ENCODE data around the gene MSL3B.

MSL3B gene

DNA sequence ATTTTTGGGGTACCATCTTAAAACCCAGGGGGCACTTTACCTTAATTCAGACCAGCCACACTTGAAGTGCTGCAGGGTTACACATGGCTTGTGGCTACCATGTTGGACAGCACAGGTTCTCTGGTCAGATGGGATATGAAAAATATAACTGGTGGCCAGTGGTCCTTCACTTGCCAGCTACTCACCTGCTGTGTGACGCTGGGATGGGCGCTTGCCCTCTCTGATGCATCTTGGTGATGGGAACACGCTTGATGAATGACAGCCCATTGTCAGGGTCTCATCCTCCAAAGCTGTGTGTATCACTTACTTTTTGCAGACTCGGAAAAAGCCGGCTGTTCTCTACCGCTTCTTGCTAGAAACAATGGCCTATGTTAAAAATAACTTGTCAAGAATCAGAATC lies 36.3 kb downstream of the MSL3B start:
- no peak for DNase-seq

DNA sequence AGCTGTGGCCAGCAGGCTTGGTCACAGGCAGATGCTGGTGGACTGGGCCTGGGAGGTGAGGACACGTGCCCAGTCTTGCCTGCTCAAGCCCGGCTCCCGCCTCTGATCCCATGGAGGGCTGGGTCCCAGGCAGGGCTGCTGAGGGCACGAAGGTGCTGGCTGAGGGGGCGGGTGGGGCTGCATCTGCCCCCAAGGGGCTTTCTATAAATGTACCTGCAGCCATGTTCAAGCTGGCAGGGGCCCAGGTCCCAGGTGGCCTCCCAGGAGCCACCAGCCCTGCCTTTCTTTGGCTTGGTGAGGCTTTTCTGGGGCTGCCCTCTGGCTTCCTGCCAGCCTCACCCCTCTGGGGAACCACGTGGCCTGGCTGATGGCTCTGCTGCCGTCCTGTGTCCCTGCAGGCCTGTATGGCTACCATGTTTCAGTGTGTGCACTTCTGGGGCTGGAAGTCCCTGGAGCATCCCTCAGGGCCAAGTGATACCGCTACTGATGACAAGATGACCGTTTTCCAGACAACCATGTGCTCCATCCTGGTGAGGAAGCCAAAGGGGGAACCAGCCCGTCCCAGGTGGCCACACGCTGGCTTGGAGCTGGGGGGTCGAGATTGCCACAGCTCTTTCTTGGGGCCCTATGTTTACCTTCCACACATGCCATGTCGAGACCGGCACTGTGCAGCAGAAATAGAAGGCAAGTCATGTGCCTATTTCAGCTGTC lies 37.0 kb downstream of the MSL3B start:
- DNase-seq = no peak

DNA sequence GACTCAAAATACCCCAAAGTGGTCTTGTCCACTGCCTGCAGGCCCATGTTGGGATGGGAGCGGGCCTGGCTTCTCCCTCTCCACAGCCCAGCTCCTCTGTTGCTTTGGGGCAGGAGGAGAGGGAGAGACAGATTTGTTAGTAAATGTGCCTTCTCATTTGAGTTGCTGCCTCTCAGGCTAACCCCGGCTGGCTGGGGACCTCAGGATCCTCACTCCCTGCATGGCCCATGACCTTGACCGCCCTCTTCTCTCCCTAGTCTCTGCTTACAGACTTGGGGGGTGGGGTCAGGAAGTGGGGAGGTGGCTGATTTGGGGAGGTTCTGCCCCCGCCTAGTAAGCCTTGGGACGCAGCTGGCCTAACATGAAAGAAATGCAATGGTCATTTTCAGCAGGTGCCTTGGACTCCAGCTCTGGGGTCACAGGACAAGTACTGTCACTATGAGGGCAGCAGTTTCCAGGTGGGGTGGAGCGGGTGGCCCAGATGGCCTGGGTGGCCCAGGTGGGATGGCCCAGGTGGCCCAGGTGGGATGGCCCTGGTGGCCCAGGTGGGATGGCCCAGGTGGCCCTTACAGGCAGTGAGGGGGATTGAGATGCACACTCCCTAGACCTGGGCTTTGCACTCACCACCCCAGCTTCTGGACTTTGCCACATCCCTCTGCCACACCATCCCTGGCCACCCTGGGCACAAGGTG lies 37.9 kb downstream of the MSL3B start:
- no peak for DNase-seq

DNA sequence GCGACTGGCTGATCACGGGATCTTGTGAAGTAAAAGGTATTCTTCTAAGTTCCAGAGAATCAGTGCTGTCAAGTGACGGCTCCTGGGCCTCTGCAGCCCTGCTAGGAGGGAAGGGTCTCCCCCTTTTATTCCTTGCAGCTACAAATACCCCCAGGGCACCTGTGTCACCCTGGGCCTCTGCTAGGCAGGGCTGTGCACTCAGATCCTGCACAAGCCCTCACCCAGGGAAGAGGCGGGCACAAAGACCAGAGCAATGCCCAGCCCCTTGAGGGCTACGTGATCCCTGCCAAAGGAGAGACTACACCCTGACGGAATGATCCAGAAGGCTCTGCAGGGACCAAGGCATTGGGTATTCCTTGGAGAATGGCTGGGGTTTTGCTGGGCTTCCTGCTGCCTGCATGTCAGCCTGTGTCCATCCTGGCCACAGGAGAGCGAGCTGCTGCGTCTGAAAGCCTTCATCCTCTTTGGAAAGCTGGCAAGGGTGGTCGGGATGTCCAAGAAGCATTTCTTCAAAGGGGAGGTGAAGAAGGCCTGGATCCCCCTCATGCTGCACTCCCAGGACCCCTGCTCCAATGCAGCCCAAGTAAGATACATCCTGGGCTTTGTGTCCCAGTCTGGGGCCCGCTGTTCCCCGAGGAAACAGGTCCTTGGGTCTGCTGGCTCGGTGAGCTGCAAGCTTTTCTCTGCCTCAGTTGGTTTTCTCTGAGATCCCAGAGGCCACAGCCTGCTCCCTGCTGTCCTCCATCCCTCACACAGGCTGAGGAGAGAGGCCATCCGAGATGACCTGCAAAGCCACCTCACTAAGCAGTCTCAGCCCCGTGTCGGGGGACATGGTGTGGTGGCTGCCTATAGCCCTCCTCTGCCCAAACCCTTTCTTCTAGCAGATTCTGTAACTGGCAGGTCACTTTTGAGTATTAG lies 38.7 kb downstream of the MSL3B start:
- DNase-seq = no peak

DNA sequence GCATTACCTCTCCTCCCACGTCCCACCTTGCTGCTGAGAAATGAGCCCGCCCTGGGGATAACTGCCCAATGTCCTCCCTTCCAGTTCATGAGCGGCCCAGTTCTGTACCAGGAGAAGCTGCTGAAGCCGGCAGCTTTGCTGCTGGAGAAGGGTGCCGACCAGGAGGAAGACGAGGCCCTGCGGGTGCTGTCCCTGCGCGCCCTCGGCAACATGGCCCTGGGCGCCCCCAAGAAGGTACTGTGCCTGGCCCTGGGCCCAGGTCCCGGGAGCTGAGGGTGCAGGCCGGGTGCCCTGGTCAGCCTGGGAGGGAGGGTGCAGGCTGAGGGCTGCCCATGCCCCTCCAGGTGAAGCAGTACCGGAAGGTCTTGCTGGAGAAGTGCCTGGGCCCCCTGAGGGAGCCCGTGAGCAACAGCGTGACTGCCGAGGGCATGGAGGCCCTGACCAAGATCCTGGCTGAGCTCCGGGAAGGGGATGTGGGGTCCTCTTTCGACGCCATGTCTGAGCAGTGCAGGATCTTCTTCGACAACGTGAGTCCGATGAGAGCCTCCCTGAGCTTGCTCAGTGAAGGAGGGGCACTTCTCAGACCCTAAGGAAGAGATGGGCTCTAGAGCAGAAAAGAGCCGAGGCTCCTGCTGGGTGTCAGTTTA lies 39.5 kb downstream of the MSL3B start:
- DNase-seq = no peak

DNA sequence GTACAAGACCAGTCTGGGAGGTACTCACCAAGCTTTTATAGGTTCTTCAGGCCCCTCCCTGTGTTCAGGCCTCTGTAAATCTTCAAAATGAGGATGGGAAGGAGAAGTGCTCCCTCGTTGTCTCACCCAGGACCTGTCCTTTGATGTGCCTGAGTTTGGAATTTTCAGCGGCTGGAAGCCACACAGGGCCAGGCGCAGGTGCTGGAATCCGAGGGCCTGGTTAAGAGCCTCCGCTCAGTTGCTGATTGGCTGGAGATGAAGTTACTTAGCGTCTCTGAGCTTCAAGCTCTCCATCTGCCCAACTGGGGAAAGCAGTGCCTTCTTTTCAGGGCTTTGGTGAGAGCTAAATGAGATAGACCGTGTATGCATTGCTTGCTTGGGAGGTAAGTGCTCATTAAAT lies 43.8 kb downstream of the MSL3B start:
- no peak for DNase-seq

DNA sequence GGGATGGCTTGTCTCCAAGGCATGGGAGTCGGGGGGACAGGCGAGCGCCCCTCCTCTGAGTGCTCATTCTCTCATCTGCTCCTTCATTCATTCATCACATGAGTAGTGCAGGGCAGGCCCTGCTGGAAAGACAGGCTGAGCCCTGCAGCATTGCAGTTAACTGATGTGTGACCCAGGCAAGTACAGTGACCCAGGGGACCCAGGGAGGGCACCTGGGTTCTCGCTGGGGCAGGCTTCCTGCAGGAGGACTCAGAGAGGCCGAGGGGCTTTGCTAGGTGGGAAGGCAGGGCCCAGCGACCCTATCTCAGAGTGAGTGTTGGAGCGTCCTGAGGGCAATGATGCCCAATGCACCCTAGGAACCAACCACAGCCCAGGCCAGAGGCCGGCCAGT lies 44.5 kb downstream of the MSL3B start:
- DNase-seq = no peak

DNA sequence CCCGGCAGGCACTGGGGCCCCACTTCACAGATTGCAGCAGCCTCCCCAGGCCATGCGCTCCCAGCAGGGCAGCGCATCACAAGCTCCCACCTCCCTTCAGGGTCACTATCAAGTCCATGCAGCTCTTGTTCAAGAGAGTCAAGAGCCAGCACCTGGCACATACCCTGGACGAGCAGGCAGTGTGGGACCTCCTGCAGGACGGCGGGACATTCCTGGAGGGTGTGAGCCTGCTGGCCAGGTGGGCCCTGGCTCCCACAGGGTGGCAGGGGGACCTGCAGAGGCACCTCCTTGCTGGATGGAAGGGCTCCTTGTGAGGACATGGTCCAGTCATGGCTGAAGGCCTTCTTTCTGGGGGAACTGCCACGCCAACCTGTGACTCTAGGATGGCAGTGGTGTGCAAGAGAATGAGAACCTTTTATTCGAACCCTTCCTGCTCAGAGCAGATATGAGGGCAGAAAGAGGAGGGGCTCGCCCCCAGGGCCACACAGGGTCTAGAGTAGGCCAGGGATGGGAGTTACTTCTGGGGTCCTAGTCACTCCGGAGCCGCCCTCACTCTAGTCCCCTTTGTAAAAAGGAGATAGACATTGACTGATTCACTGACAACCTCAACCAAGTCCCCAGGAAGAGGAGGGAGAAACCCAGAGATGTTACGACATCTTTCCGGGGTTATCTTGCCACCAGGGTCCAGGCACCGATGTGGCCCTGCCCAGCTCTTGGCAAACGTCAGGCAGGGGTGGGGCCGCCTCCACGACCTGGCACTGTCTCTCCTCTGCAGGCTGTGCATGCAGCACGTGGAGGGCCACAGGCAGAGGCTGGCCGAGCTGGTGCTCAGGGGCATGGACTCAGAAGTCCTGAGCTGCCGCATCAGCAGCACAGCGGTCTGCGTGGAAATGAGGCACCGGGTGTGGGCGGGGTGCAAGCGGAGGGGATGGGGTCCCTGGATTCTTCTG lies 45.1 kb downstream of the MSL3B start:
- DNase-seq = no peak

DNA sequence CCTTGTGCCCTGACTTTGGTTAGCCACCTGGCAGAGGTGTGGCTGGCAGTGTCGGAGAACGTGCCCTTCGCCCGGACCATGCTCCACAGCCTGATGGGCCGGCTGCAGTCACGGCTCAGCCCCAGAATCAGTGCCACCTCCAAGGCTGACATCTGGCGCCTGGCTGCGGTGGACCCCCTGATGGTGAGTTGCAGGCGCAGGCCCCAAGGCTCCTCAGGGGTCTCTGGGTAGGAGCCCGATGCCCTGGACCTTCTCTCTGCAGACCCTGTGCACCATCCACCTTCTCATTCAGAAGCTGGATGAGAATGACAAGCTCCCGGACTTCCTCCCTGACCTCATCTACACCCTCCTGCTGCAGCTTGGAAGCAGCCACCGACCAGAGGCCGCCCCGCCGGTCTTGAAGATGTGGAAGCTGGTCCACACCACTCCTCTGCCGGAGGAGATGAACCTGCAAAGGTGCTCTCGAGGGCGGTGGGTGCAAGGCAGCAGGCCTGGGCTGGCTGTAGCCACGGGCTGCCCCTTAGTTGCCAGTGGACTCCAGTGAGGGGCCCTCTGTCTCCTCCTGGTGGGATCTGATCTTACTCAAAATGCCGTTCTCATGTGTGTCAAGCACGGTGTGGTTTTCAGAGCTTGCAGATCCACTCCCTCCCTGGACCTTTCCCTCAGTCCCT lies 46.0 kb downstream of the MSL3B start:
- no peak for DNase-seq

DNA sequence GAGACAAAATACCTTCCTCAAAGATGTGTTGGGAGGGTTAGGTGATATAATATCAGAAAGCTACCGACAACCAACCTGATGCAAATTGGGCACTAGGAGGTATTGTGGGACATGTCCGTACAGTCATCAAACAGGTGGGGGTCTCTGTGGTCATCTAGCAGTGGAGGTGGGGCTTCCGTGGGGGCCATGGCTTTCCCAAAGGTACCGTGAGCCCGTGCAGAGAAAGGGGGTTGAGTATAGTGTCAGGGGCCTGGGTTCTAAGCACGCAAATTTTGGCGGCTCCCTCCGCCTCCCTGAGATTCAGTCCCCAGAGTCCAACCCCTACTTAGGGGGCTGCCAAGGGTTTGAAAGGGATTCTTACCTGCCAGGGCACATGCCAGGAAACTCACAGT lies 46.5 kb downstream of the MSL3B start:
- DNase-seq = no peak

DNA sequence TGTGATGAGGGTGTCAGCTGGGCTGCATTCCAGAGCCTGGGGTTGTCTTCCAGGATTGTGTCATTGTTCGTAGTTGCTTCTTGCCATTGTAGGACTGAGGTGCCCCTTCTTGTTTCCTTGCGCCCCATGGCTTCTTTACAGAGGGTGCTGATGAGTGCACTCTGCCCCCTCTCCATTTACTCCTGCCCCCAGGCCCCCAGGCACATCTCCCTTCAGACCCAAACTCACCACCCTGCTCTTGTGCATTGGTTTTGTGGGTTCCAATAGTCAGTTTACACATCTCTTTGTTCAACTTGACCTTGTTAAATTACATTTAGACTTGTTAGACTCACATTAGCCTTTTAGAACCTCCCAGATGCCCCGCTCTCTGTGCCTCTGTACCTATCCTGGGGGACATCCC lies 47.0 kb downstream of the MSL3B start:
- no peak for DNase-seq

DNA sequence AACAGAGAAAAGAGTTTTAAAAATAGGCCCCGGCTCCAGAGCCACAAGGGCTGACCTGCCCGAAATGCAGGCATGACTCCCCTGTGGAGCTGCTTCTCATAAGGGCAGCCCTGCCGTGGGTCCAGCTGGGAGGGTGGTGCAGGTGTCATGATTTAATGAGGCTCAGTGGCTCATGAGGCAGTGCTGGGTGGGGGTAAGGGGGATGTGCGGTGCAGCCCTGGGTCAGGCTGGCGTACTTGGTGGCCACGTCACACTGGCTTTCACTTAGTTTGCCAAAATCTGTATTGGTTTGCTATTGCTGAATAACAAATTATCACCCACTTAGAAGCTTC lies 47.4 kb downstream of the MSL3B start:
- no peak for DNase-seq

DNA sequence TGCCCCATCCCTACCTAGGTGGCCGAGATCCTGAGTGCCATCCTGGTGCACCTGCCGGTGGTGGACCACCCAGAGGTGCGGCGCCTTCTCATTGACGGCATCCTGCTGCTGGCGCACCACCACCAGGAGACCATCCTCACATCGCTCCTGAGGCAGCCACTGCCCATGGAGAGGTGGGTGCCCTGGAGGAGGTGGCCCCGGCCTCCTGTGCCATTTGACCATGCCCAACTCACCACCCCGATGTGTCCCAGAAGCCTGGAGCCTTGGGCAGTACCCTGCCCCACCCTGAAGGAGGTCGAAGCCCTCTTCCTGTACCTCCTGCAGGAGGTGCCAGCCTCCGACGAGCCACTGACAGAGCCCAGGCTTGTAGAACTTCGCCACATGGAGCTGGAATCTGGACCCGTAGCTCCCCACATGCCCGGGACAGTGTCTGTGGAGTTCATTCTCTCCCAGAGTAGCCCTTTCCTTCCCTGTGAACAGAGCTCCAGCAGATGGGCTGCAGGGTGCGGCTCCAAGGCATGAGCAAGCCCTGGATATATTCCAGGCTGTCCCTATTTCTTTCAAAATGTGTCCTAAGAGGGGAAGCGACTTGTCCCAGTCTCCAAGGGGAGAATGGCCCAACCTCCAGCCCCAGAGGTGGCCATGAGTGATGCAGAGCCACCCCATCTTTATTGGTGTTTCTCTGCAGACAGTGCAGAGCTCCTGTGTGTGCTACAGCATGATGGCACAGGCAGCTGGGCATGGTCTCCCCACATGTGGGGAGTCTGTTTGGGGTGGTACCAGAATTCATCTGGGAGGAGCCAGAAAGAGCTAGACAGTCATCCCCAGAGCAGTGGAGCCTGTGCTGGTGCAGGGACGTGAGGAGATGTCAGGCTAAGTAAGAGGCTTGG lies 48.1 kb downstream of the MSL3B start:
- no peak for DNase-seq

DNA sequence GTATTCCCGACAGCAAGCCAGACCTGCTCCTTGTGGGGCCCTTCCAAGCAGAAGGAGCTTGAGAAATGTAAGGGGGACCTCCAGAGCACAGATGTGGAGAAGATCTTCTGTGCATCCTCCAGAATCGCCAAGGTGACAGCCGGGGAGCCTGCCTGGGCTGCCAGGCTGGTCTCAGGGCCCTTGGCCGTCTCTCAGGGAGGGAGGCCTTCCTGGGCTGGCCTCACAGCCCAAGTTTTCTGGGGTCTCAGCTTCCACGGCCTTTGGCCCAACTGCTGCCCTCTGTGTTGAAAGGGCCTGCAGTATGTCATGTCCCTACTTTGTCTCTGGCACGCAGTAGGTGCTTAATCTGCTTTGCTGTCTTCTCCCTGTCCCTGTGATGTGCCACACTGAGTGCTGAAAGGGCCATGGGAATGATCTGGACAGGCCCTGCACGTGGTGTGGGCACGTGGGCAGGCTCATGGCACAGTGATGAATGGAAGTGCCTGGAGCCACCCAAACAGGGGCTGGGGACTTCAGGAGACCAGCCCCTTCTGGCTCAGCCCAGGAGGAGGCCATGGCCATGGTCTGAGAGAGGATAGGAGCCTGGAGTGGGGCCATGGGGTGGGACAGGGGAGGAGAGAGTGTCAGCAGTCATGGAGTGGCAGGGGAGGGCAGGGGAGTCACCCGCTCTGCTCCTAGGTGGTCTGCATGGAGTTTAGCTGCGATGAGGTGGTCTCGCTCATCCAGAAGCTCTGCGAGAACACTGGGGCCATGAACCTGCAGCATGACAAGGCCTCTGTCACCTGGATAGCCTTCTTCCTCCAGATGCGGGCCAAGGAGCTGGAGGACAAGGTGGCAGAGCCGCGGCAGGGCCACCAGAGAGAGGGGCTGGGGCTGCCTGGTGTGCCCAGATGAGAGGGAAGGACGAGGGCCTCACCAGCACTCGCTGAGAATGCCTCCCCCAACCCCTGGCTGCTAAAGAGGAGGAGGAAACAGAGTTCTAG lies 49.3 kb downstream of the MSL3B start:
- DNase-seq = no peak

DNA sequence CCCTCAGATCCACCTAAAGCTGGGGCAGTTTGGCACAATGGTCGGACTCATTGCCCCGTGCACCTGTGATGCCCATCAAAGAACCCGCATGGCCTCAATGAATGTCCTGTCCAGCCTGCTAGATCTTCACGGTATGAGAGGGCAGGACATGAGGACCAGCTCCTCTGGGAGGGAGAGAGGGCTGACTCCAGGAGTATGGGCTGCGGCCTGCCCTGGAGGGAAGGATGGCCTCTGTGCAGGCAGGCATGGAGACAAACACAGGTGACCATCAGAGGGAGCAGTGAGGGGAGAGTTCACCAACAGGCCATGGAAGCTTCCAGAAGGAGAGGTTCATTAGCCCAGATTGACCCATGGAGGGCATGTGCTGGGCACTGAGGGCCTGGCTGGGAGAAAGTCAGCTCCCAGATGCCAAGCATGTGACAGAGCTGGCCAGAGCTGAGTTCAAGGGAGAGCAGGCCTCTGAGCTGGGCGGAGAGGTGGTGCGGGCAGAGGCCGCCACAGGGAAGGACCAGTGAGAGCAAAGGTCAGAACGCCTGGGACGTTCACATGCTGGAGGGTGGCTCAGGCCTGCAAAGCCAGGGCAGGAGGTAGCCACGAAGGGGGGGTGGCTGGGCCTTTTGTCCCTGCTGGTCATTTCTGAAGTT lies 50.1 kb downstream of the MSL3B start:
- DNase-seq = no peak

DNA sequence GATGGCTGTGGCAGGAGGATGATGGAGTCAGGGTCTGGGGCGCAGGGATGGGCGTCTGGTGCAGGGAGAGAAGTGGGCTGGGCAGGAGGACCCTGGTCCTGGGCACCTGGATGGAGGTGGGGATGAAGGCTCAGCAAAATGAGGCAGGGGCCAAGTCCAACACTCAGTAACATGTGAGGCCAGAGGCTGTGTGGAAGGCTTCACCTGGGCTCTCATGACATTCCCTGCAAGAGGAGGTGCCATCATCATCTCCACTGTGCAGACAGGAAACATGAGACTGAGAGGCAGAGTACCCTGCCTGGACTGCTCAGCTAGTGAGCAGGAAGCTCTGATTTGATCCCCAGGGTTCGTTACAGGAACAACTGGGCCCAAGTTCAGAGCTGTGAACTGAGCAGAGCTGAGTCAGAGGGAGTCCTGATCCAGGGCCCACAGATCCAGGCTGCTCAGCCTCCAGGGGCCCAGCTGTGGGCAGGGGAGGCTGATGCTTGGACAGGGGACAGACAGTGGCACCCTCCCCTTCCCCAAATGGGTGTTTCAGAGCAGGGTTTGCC lies 50.8 kb downstream of the MSL3B start:
- no peak for DNase-seq

DNA sequence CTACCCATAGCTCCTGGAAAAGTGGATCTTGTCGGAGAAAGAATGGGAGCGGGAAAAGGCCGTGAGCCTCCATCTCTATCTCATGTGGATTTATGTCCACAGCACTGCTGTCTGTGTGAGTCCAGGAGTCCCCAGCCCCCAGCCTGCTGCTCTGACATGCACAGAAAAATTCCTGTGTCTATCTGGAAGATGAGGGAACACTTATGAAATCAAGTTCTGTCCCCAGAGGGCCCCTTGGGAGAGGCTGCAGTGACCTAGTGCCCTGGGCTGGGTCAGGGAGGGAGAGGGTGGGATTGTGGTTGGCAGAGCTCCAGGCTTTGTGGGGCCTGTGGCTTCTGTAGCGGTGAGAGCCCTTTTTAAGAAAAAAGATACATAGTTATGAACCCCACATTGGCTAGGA lies 51.4 kb downstream of the MSL3B start:
- no peak for DNase-seq

DNA sequence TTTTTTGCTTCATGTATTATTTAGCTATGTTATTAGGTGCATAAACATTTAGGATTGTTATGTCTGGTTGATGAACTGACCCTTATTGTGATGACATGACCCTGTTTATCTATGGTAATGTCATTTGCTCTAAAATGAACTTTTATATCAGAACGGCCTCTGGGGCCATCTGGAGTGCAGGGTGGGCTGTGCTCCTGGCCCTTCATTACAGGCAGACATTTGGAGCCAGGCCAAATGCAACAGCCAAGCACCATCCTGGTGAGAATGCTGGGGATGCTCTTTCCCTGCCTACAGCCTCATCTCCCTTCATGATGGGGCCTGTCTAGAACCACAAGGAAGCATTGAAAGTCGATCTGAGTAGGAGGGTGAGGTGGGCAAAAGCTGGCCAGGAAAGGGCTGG lies 51.9 kb downstream of the MSL3B start:
- no peak for DNase-seq

DNA sequence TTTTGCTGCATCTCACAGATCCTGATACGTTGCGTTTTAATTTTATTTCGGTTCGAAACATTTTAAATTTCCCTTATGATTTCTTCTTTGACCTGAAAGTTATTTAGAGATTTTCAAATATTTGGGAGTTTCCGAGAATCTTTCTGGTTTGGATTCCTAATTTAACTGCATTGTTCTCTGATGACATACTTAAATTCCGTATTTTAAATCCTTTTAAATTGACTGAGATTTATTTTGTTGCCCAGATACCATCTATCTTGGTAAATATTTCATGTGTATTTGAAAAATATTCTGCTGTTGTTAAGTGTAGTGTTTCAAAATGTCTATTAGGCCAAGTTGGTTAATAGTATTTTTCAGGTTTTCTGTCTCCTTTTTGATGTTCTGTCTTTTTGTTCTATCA lies 52.3 kb downstream of the MSL3B start:
- no peak for DNase-seq
